HEK293T (cell line): ENCODE data around the gene GRM4.

Experiments
- ELF4 ChIP-seq: fragments of 450-650 bp; IDR thresholded peaks from 2 replicates; pipeline ENCODE4 v1.6.1; 2017; ENCODE audit warnings: antibody characterized with exemption
- FOXA1 ChIP-seq: fragments of 450-650 bp; IDR thresholded peaks from 2 replicates; pipeline ENCODE4 v1.6.1; 2016; ENCODE audit warnings: mild to moderate bottlenecking
- NFRKB ChIP-seq: fragments of 450-650 bp; IDR thresholded peaks from 2 replicates; pipeline ENCODE4 v1.6.1; 2016; ENCODE audit warnings: mild to moderate bottlenecking, moderate library complexity

GRCh38 chr6:34001706-34002621, 143.9 kb downstream of the GRM4 start:
- TF ChIP-seq ELF4 (no peak), NFRKB (no peak), FOXA1 (no peak)
